Measurements from ENCODE around the gene KCNN4. TPM values are rescaled to one million over a fixed set of nuclear protein-coding genes. Genes with fewer than 3 reads are reported as not detected.

KCNN4 gene
- total RNA-seq, 1 donor: 136 TPM

DNA sequence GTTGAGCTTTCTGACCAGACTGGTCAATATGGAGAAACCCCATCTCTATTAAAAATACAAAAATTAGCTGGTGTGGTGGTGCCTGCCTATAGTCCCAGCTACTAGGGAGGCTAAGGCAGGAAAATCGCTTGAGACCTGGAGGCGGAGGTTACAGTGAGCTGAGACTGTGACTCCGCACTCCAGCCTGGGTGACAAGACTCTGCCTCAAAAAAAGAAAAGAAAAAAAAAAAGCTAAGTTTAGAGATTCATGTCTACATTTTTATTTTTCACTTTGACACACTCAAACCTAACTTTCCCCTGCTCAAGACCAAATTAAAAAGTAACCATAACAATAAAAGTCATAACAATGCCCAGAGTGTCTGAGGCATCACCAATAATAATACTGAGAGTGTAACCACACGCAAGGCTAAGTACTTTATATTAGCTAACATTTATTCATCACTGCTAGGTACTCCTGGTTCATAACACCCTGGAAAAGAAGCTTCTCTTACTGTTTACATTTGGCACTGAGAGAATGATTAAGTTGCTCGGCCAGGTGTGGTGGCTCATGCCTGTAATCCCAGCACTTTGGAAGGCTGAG is 59.2 kb downstream of the KCNN4 start:
- DNase-seq (ENCODE audit: low read depth in 2 of 3, low spot score in 2 of 3): no peak

DNA sequence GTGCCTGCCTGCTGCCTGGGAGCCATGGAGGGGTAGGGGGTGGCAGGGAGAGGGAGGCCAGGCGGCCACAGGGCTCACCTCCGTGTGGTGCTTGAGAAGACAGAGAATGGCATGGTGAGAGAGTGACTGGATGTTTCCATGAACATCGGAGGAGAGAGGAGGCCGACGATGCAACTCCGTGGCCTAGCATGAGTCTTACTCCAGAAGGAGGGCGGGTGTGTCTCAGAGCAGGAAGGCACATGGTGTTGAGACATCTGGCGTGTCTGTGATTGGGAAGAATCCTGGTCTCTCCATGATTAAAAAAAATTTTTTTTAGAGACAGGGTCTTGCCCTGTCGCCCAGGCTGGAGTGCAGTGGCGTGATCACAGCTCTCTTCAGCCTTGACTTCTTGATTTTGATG is 59.8 kb downstream of the KCNN4 start:
- no peak for DNase-seq (ENCODE audit: low read depth in 2 of 3, low spot score in 2 of 3)

DNA sequence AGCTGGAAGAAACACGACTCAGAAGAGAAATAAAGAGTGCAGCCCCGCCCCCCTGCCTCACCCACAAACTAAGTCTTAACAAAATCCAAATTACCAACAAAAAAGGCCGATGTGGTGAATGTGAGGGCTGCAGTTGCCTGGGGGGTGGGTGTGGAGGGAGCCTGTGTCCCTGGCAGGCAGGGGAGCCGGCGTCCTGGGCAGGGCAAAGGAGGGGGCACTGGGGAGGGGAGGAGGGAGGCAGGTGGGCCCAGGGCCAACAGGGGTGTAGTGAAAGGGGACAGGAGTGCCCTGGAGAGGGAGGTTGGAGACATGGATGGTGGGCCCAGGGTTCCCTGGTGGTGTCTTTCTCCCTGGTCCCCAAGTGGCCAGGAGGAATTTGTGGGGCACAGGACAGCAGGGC is 60.9 kb downstream of the KCNN4 start:
- no peak for DNase-seq (ENCODE audit: low read depth in 2 of 3, low spot score in 2 of 3)

DNA sequence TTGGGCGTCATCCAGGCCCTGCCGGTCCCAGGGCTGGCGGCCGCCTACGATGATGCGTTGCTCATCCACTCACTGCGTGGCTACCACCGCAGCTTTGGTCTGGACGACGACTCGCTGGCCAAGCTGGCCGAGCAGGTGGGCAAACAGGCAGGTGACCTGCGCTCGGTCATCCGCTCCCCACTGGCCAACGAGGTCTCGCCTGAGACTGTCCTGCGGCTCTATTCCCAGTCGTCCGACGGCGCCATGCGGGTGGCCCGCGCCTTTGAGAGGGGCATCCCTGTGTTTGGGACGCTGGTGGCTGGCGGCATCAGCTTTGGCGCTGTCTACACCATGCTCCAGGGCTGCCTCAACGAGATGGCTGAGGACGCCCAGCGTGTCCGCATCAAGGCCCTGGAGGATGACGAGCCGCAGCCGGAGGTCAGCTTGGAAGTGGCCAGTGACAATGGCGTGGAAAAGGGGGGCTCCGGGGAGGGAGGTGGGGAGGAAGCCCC is 61.4 kb downstream of the KCNN4 start:
- DNase-seq (ENCODE audit: low read depth in 2 of 3, low spot score in 2 of 3): no peak

DNA sequence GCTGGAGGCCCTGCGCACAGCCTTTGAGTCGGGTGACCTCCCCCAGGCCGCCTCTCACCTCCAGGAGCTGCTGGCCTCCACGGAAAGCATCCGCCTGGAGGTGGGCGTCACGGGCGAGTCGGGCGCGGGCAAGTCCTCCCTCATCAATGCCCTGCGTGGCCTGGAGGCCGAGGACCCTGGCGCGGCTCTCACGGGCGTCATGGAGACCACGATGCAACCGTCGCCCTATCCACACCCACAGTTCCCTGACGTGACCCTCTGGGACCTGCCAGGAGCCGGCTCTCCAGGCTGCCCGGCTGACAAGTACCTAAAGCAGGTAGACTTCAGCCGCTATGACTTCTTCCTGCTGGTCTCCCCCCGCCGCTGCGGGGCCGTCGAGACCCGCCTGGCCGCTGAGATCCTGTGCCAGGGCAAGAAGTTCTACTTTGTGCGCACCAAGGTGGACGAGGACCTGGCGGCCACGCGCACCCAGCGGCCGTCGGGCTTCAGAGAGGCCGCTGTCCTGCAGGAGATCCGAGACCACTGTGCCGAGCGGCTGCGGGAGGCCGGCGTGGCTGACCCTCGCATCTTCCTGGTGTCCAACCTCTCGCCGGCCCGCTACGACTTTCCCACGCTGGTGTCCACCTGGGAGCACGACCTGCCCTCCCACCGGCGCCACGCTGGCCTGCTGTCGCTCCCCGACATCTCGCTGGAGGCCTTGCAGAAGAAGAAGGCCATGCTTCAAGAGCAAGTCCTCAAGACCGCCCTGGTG is 62.0 kb downstream of the KCNN4 start:
- no peak for DNase-seq (ENCODE audit: low read depth in 2 of 3, low spot score in 2 of 3)

Other genes starting within 250 kb of the KCNN4 start
- gene ZNF575, start 247.8 kb downstream of the KCNN4 start, total RNA-seq: 0.81 TPM
- gene XRCC1, start 205.4 kb downstream of the KCNN4 start, total RNA-seq: 43.4 TPM
- gene PINLYP, start 205.2 kb downstream of the KCNN4 start, total RNA-seq: 5.4 TPM
- 25.9 TPM for gene IRGQ, start 184.8 kb downstream of the KCNN4 start, total RNA-seq
- gene ZNF576, start 184.4 kb downstream of the KCNN4 start, total RNA-seq: 18.0 TPM
- gene SRRM5, start 168.9 kb downstream of the KCNN4 start, total RNA-seq: under 0.01 TPM
- gene ZNF428, start 161.3 kb downstream of the KCNN4 start, total RNA-seq: 23.7 TPM
- 0.27 TPM for gene CADM4, start 141.1 kb downstream of the KCNN4 start, total RNA-seq
- 29.6 TPM for gene PLAUR, start 110.8 kb downstream of the KCNN4 start, total RNA-seq
- gene IRGC, start 64.9 kb downstream of the KCNN4 start, total RNA-seq: not detected
- 14.8 TPM for gene SMG9, start 26.0 kb downstream of the KCNN4 start, total RNA-seq
- gene LYPD5, start 21.5 kb upstream of the KCNN4 start, total RNA-seq: 3.5 TPM
- gene ZNF283, start 46.3 kb upstream of the KCNN4 start, total RNA-seq: 5.7 TPM
- gene ZNF404, start 103.0 kb upstream of the KCNN4 start, total RNA-seq: 2.7 TPM
- gene ZNF45, start 154.3 kb upstream of the KCNN4 start, total RNA-seq: 12.9 TPM
- gene ZNF221, start 170.3 kb upstream of the KCNN4 start, total RNA-seq: 3.8 TPM
- 2.2 TPM for gene ZNF155, start 203.2 kb upstream of the KCNN4 start, total RNA-seq
- gene ZNF230, start 222.0 kb upstream of the KCNN4 start, total RNA-seq: 2.4 TPM
- gene ZNF222, start 244.4 kb upstream of the KCNN4 start, total RNA-seq: 2.7 TPM